GM21737 (cell line): ENCODE measurements around the gene KRTDAP.

Source experiments
- ATAC-seq: cut with Tn5 transposase; IDR thresholded peaks from one replicate; pipeline ENCODE4 v1.9.1; 2021; ENCODE audit warnings: mild to moderate bottlenecking, moderate library complexity; ENCODE audit not compliant: unreplicated experiment

KRTDAP gene

DNA sequence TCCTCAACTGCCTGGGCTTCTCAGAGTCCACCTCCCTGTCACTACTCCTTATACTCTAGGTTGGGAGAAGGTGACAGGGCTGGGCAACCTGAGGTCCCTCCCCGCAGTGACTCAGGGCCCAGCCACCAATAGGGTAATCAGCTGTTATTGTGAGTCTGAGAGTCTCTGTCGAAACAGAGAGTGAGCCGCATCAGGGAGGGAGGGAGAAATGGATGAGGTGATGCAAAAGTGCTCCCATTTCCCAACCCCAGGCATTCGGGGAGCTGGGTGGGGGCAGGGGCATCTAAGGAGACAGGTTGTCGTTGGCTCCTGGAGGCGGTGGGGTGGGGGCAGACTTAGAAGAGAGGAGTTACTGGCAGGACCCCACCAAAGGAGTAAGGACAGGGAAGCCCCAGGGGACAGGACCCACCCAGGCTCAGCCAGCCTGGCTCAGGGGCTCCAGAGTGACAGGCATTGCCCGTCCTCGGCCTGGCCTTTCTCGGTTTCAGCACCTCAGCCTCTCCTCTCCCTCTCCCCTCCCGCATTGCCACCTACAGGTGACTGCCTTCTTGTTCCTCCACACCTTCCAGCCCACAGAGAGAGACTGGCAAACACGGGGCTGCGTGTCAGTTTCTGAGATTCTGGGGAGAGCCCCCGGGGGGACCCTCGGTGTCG is 23.5 kb upstream of the KRTDAP start, which contains the start of gene DMKN:
DMKN (minus strand) TSS at position 22 of the 654 bp plus-strand sequence. CDS start 174 bp downstream, outside the sequence.
- no peak for ATAC-seq

DNA sequence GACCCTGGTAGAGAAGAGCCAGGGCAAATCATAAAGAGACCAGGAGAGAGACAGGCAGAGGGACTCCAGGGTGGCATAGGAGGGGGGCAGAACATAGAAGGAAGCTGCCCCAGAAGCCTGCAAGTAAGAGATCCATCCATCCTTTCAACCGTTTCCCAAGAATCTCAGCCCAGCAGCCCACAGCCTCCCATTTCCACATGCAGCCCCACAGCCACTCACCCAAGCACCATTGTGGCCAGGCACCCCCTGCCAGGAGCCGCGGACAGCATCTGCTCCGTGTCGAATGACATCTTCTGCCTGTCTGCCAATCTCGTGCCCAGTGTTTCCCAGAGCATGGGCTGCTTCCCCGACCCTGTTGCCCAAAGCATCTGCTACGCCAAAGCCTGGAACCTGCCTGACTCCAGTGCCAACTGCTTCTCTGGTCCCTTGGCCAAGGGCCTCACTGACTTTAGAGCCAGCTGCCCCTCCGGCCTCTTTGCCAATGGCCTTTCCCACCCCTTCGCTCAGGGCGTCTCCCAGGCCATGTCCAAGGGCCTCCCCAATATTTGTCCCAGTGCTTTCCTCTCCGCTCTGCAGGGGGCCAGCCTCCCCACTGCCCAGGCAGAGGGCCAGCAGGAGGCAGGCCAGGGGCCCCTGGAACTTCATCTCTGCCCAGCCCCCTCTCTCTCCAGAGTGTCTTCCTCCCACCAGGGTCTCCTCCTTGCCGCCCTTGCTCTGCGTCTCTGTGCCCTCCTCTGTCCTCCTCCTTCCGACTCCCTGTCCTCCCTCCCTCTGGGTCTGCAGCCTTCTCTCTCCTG is 22.8 kb upstream of the KRTDAP start:
- ATAC-seq: no peak

GRCh38 chr19:35511337-35511736 is 21.1 kb upstream of the KRTDAP start:
- no peak for ATAC-seq

DNA sequence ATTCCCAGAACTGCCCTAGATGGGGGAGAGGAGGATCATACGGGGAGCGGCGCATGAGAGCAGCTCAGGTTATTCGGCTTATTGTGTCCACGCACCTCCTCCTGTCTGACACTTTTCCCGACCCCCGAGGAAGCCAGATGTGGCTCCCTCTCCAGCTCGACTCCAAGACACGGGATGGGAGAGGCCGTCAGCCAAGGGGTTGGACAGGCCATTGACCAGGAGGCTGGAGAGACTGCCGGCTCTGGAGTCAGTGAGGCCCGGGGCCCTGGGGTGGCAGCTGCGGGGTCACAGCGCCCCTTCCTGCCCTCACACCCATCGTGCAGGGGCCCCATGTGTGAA is 20.3 kb upstream of the KRTDAP start:
- ATAC-seq: no peak

DNA sequence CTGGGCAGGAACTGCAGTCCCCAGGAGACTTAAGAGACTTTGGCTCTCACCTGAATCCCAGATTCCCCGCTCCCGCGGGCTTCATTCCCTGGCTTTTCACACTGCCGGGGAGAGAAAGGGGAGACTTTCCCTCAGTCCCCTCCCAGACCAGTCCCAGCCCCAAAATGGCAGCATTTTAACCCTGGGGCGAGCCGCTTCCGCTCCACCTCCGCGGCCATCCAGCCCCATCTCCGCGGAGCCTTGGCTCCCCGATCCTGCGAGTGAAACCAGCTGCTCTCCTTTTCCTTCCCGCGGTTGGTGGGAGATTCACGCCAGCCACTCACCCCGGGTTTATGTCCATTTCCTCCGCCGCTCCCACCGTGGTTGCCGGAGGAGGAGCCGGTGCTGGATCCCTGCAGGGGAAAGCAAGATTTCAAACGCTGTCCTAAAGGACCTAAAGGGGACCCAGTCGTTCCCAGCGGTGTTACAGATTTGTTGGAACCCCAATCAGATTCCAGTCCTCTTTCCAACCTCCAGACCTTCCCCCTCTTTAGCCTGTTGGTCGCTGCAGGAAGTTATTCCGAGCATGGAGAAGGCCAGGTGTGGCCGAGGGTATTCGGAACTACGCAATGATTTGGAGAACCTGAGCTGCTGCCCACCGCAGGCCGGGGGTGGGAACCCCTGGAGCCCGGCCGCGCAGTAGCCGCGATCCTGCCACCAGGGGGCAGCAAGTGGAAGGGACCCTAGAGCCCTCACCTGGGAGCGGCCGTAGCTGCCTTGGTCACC is 19.8 kb upstream of the KRTDAP start:
- ATAC-seq: no peak

DNA sequence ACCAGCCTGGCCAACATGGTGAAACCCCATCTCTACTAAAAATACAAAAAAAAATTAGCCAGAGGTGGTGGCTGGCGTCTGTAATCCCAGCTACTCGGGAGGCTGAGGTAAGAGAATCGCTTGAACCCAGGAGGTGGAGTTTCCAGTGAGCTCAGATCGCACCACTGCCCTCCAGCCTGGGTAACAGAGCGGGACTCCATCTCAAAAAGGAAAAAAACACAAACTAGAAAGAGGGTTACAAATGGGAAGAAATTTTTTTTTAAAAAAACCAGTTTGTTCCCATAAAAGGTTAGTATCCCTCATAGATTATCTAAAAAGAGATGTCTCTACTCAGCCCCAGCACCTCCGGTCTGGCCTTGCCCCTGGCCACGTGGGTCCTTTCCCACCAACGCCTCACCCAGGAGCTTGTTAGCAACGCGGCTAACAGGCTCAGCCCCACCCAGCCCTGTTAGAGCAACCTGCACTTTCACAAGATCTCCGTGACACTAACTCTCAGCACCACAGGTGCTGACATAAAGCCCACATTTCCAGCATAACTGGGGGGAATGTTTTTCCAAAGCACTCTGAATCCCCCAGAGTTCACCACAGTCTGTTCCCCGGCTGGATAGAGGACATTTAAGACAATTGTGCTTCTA is 18.9 kb upstream of the KRTDAP start:
- ATAC-seq: no peak

GRCh38 chr19:35508129-35508528 is 17.9 kb upstream of the KRTDAP start:
- ATAC-seq: no peak

GRCh38 chr19:35507561-35507960 is 17.3 kb upstream of the KRTDAP start:
- ATAC-seq: no peak

DNA sequence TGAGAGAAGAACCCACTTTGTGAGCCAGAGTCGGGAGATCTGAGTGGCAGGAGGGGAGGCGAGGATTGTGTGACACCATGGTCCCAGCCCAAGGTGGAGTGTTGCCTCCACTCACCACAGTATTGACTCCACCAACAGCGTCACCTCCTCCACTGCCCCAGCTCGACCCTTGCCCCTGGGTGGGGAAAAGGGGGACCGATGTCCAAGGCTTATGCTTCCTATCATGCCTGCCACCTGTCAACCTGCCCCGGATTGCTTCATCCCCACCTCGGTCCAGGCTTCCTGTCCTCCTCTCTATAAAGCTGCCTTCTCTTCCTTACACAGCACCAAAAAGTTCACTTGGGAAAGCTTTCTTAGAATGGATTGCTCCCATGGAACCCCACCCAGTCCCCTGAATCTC is 15.7 kb upstream of the KRTDAP start:
- no peak for ATAC-seq

DNA sequence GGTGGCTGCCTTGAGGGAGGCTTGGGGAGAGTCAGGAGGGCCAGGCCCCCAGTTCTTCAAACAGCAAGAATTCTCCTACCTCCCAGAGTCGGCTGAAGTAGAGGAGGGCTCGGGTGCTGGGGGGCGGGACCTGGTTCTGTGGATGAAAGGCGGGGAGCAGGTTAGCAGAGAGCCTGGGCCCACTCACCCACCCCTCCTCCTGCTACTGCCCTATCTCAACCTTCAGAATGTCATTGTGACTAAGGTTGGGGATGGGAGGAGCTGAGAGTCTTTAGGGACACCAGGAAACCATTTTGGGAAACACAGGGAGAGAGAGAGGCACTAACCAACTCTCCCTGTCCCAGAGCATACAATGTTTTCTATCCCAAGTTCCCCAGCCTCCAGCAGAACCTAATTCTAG is 12.5 kb upstream of the KRTDAP start:
- ATAC-seq: no peak

GRCh38 chr19:35501684-35502083 is 11.4 kb upstream of the KRTDAP start:
- ATAC-seq: no peak

DNA sequence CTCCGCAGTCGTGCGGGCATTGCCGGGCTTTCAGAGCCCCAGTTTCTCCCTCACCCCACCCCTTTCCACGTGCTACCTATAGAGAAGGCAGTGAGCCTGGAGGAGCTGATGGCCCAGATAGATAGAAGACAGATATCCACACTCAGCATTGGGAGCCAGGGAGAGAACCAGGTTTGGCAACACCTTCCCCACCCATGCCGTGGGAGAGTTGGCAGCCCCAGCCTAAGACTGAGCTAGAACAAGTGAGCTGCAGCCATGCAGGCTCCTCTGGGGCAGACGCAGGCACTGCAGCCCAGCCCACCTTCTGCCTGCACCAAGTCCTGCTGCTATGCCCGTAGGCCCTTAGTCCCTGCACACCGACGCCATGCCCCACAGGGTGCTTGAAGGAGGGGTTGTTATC is 10.3 kb upstream of the KRTDAP start:
- ATAC-seq: no peak

GRCh38 chr19:35498984-35499527 is 8.8 kb upstream of the KRTDAP start:
- ATAC-seq: no peak

DNA sequence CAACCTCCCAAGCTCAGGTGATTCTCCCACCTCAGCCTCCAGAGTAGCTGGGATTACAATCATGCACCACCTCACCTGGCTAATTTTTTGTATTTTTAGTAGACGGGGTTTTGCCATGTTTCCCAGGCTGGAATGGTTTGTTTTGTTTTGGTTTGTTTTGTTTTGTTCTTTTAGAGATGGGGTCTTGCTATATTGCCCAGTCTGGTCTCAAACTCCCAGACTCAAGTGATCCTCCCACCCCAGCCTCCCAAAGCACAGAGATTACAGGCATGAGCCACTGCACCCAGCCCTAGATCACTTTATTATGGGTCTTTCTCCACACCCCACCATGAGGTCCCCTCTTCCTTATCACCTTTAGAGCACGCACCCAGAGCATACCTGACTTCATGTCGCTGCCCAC is 8.0 kb upstream of the KRTDAP start:
- no peak for ATAC-seq

GRCh38 chr19:35497406-35497805 is 7.1 kb upstream of the KRTDAP start:
- no peak for ATAC-seq

DNA sequence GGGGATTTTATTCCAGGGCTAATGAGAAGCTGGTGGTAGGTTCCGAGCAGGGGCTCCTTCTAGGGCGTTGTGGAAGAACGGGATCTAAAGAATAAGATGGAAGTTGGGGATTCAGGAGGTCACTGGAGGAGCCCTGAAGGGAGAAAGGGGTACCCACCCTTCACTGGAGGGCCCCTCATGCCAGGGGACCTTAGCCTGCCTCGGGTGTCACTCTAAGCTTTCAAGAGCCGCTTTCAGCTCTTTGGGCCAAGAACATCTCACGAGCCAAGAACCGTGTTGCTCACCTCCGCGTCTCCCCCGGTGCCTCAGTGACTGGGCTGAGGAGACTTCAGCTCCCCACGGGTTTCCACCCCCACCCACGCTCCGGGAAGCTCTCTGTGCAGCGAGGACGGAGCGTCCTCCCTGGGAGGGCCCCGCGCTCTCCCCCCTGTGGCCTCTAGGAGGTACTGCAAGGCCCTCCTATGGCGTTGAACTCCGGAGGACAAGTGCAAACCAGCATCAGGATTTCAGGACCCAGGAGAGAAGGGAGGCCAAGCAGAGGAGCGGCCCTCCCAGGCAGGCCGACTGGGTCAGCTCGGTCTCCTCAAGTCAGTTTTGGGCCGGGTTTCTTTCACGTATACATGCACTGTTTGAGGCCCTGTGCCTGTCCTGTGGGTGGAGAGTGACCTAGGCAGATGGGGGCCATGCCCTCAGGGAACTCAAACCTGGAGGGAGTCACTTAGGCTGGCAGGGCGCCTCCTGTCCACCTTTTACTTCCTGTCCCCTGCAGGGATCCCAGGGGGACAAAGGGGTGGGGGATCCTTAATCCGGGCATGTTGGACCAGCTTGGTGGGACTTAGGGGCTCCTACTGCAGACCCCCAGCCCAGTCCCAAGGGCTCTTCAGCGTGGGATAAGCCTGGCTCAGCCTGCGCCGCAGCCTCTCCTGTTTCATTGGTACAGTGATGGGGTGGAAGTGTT is 5.1 kb upstream of the KRTDAP start:
- ATAC-seq: no peak

- ATAC-seq: no peak
These were observed 3.7 kb upstream of the KRTDAP start for GRCh38 chr19:35493971-35494370.

DNA sequence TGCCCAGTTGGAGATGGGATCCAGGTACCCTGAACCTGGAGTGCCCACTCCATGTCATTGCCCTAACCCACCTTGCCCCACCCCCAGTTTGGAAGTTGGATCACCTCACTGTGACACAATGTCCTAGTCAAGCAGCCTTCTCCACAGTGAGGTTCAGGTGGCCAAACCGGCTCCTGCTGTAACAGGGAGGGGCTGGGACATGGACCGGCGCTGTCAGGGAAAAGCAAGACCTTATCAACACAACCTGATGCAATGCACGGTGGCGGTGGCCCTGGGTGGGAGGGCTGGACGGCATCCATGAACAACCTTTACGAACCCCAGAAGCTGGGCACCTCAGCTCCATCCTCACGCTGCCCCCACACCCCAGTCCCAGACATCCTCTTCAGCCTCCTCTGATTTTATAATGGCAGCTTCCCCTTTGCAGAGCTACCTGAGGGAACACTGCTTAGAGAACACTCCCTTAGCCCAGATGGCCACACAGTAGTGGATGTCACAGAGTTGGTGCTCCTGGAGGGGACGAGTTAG is 1.6 kb upstream of the KRTDAP start:
- ATAC-seq: no peak

DNA sequence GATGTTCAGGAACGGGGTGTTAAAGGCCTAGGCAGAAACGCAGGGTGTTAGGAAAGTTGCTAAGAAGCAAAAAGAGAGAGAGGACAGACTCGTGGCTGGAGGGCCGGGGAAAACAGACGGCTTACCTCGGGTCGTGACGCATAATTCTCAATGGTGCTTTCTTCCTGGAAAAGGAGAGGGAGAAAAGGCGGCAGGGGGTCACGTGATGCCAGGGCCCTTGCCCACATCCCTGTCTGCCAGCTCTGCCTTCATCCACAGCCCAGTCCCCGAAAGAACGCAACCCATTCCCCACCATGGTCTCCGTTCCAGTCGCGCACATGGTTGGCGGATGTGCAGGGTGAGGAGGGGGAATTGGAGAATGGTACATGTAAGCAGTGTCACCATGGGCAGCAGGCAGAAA is 1.6 kb downstream of the KRTDAP start:
- ATAC-seq: no peak
